DOHH2 (cell line): ENCODE results near the gene PLA2G2E.

Experiments used
- CTCF ChIP-seq: fragments of 200-600 bp; sonication (generic); IDR thresholded peaks from one replicate; pipeline ENCODE4 v1.5.1; 2014; ENCODE audit warnings: antibody characterized with exemption, mild to moderate bottlenecking, low read depth, low read length; ENCODE audit not compliant: poor library complexity, severe bottlenecking
- EZH2phosphoT487 ChIP-seq: fragments of 200-600 bp; sonication (generic); IDR thresholded peaks from 2 replicates; pipeline ENCODE4 v1.6.1; 2017; ENCODE audit warnings: borderline replicate concordance, mild to moderate bottlenecking, antibody characterized with exemption, low read length, moderate library complexity, mixed read lengths

- TF ChIP-seq CTCF (no peak), EZH2phosphoT487 (no peak)
Observed at GRCh38 chr1:19920132-19920710, 3.2 kb downstream of the PLA2G2E start.
